Keratinocyte (primary cell): ENCODE measurements around the gene MCRIP2.

ENCODE experiments used
- CTCF ChIP-seq, 3 experiments: IDR thresholded peaks in 1 of 3; conservative IDR thresholded peaks in 1 of 3; optimal IDR thresholded peaks in 1 of 3; 2 replicates in 2 of 3; 3 replicates in 1 of 3; pipeline versions ENCODE3 to v1.5.1; 2011; ENCODE audit warnings: low read length in 3 of 3, mild to moderate bottlenecking in 3 of 3, moderate library complexity in 2 of 3, control low read depth in 1 of 3, inconsistent platforms in 1 of 3; ENCODE audit not compliant: insufficient read depth in 2 of 3; ENCODE audit errors: extremely low read depth in 1 of 3
- EZH2 ChIP-seq: IDR thresholded peaks from one replicate; pipeline ENCODE4 v1.6.1; 2012; ENCODE audit warnings: inconsistent platforms, mild to moderate bottlenecking, low read length, moderate library complexity

- TF ChIP-seq CTCF (optimal IDR thresholded peaks at IDR 0.05 in 1 of 3, IDR thresholded peaks at IDR 0.05 in 1 of 3, conservative IDR thresholded peaks at IDR 0.05 in 1 of 3; ENCODE audit: extremely low read depth in 1 of 3, insufficient read depth in 2 of 3, low read length in 3 of 3) = no peak
- no peak for TF ChIP-seq EZH2
Measured at GRCh38 chr16:641326-642188, at the start of gene MCRIP2.
